ENCODE measurements around the gene ABCF1. TPM values are rescaled to one million over a fixed set of nuclear protein-coding genes. Genes with fewer than 3 reads are reported as not detected.

Gene ABCF1
- total RNA-seq, 1 experiment from 2014 or later: 101 TPM

GRCh38 chr6:30533460-30534294 is 37.6 kb upstream of the ABCF1 start:
- DNase-seq (ENCODE audit: low spot score): no peak
- POLR2A ChIA-PET: no interaction called here
- H3K27ac Mint-ChIP-seq: no peak overlapping the region
- H3K4me3 Mint-ChIP-seq: no peak overlapping the region
- H3K27me3 Mint-ChIP-seq (ENCODE audit: low read depth): no peaks in the 10 kb centered on the region; the same call in 1 of the 2 replicates
- TF ChIP-seq KAT7 (CRISPR knock-in tag; IDR thresholded peaks at IDR 0.05; ENCODE audit: borderline replicate concordance): no peak
- TF ChIP-seq SOX15 (CRISPR knock-in tag; IDR thresholded peaks at IDR 0.05): no peak
- no peak for TF ChIP-seq CTCF (IDR thresholded peaks at IDR 0.05)
- TF ChIP-seq ZNF232 (CRISPR knock-in tag; IDR thresholded peaks at IDR 0.05): no peak
- no peak for TF ChIP-seq ETV6 (CRISPR knock-in tag; IDR thresholded peaks at IDR 0.05)
- TF ChIP-seq, protein P1, sequence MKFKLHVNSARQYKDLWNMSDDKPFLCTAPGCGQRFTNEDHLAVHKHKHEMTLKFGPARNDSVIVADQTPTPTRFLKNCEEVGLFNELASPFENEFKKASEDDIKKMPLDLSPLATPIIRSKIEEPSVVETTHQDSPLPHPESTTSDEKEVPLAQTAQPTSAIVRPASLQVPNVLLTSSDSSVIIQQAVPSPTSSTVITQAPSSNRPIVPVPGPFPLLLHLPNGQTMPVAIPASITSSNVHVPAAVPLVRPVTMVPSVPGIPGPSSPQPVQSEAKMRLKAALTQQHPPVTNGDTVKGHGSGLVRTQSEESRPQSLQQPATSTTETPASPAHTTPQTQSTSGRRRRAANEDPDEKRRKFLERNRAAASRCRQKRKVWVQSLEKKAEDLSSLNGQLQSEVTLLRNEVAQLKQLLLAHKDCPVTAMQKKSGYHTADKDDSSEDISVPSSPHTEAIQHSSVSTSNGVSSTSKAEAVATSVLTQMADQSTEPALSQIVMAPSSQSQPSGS (CRISPR knock-in tag; IDR thresholded peaks at IDR 0.05; ENCODE audit: borderline replicate concordance, low read depth): no peak
- TF ChIP-seq PRRX2 (CRISPR knock-in tag; IDR thresholded peaks at IDR 0.05): no peak
- CTCF ChIA-PET: interaction anchor here (1.4 to 2.5 kb wide), 5 partner anchors 9 to 53 kb away, joined by 18 to 44 read pairs (median 40); no protein-coding TSS in a partner anchor
- no peaks in the 10 kb centered on the region for H3K9me3 Mint-ChIP-seq
- ATAC-seq: no peak
- no peaks in the 10 kb centered on the region for H3K4me1 Mint-ChIP-seq
- H3K36me3 Mint-ChIP-seq: no peaks in the 10 kb centered on the region

- Mint-ChIP-seq H3K36me3 (no peaks in the 10 kb centered on the region), H3K4me1 (peaks cover 10% of the 10 kb centered on the region), H3K4me3 (no peak overlapping the region), H3K9me3 (no peaks in the 10 kb centered on the region), H3K27me3 (ENCODE audit: low read depth) (no peaks in the 10 kb centered on the region; the same call in 1 of the 2 replicates), H3K27ac (no peak overlapping the region)
- TF ChIP-seq ZNF281 (CRISPR knock-in tag; IDR thresholded peaks at IDR 0.05): no peak
- no peak for TF ChIP-seq NFATC4 (CRISPR knock-in tag; IDR thresholded peaks at IDR 0.05)
- TF ChIP-seq, protein P2, sequence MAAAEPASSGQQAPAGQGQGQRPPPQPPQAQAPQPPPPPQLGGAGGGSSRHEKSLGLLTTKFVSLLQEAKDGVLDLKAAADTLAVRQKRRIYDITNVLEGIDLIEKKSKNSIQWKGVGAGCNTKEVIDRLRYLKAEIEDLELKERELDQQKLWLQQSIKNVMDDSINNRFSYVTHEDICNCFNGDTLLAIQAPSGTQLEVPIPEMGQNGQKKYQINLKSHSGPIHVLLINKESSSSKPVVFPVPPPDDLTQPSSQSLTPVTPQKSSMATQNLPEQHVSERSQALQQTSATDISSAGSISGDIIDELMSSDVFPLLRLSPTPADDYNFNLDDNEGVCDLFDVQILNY (CRISPR knock-in tag; IDR thresholded peaks at IDR 0.05): no peak
- no peak for TF ChIP-seq GTF2I (CRISPR knock-in tag; conservative IDR thresholded peaks at IDR 0.05)
- TF ChIP-seq, protein P3, sequence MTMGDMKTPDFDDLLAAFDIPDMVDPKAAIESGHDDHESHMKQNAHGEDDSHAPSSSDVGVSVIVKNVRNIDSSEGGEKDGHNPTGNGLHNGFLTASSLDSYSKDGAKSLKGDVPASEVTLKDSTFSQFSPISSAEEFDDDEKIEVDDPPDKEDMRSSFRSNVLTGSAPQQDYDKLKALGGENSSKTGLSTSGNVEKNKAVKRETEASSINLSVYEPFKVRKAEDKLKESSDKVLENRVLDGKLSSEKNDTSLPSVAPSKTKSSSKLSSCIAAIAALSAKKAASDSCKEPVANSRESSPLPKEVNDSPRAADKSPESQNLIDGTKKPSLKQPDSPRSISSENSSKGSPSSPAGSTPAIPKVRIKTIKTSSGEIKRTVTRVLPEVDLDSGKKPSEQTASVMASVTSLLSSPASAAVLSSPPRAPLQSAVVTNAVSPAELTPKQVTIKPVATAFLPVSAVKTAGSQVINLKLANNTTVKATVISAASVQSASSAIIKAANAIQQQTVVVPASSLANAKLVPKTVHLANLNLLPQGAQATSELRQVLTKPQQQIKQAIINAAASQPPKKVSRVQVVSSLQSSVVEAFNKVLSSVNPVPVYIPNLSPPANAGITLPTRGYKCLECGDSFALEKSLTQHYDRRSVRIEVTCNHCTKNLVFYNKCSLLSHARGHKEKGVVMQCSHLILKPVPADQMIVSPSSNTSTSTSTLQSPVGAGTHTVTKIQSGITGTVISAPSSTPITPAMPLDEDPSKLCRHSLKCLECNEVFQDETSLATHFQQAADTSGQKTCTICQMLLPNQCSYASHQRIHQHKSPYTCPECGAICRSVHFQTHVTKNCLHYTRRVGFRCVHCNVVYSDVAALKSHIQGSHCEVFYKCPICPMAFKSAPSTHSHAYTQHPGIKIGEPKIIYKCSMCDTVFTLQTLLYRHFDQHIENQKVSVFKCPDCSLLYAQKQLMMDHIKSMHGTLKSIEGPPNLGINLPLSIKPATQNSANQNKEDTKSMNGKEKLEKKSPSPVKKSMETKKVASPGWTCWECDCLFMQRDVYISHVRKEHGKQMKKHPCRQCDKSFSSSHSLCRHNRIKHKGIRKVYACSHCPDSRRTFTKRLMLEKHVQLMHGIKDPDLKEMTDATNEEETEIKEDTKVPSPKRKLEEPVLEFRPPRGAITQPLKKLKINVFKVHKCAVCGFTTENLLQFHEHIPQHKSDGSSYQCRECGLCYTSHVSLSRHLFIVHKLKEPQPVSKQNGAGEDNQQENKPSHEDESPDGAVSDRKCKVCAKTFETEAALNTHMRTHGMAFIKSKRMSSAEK (CRISPR knock-in tag; IDR thresholded peaks at IDR 0.05; ENCODE audit: borderline replicate concordance): no peak
- no peak for TF ChIP-seq E2F4 (CRISPR knock-in tag; IDR thresholded peaks at IDR 0.05; ENCODE audit: borderline replicate concordance, low read depth)
- no peak for TF ChIP-seq HMGA2 (CRISPR knock-in tag; IDR thresholded peaks at IDR 0.05)
- ChIA-PET CTCF (interaction anchor here (1.0 kb wide), 1 partner anchor 84 kb away, joined by 3 read pairs; no protein-coding TSS in a partner anchor), POLR2A (no interaction called here)
- no peak for ATAC-seq
- no peak for DNase-seq (ENCODE audit: low spot score)
These were observed 33.3 kb upstream of the ABCF1 start for GRCh38 chr6:30537931-30538330.
